ENCODE data around the gene EMP3. TPM values are rescaled to one million over a fixed set of nuclear protein-coding genes. Genes with fewer than 3 reads are reported as not detected.

EMP3 gene
- total RNA-seq, 3 donors from 2014 or later (not counting 1 experiment from before 2014, with no cell fraction given), result 284 to 342 (median 334) TPM

GRCh38 chr19:48372904-48373303 is 47.6 kb downstream of the EMP3 start:
- Histone ChIP-seq H3K27me3 (ENCODE audit: control insufficient read depth, insufficient read depth, low read length) (no peaks in the 10 kb centered on the region), H3K27ac (ENCODE audit: low read length) (no peak overlapping the region), H3K9me3 (ENCODE audit: control insufficient read depth, insufficient read depth, low read length) (no peaks in the 10 kb centered on the region), H3K4me3 (ENCODE audit: low read length) (no peak overlapping the region), H3K36me3 (ENCODE audit: control insufficient read depth, insufficient read depth, low read length) (no peaks in the 10 kb centered on the region), H3K4me1 (ENCODE audit: control insufficient read depth, insufficient read depth, low read length) (no peaks in the 10 kb centered on the region)
- WGBS (ENCODE audit: insufficient coverage), result 84% methylated on average over 4 of the region's 4 CpGs
- intact Hi-C loops (cut with micrococcal nuclease), result no loop called here
- no peaks in the 10 kb centered on the region for H3K36me3 Mint-ChIP-seq
- TF ChIP-seq, protein P1, sequence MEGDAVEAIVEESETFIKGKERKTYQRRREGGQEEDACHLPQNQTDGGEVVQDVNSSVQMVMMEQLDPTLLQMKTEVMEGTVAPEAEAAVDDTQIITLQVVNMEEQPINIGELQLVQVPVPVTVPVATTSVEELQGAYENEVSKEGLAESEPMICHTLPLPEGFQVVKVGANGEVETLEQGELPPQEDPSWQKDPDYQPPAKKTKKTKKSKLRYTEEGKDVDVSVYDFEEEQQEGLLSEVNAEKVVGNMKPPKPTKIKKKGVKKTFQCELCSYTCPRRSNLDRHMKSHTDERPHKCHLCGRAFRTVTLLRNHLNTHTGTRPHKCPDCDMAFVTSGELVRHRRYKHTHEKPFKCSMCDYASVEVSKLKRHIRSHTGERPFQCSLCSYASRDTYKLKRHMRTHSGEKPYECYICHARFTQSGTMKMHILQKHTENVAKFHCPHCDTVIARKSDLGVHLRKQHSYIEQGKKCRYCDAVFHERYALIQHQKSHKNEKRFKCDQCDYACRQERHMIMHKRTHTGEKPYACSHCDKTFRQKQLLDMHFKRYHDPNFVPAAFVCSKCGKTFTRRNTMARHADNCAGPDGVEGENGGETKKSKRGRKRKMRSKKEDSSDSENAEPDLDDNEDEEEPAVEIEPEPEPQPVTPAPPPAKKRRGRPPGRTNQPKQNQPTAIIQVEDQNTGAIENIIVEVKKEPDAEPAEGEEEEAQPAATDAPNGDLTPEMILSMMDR (IDR thresholded peaks at IDR 0.05), result no peak
- H3K27me3 Mint-ChIP-seq (ENCODE audit: low read depth in 2 of 2), result no peaks in the 10 kb centered on the region
- H3K4me1 Mint-ChIP-seq, result no peaks in the 10 kb centered on the region
- ATAC-seq, result no peak
- no peaks in the 10 kb centered on the region for H3K9me3 Mint-ChIP-seq
- H3K27ac Mint-ChIP-seq, result no peak overlapping the region
- DNase-seq, result no peak
- H3K4me3 Mint-ChIP-seq, result no peak overlapping the region

GRCh38 chr19:48373567-48373966 is 48.2 kb downstream of the EMP3 start:
- H3K4me1 ChIP-seq (ENCODE audit: control insufficient read depth, insufficient read depth, low read length), result no peaks in the 10 kb centered on the region
- H3K9me3 Mint-ChIP-seq, result no peaks in the 10 kb centered on the region
- TF ChIP-seq, protein P1 (IDR thresholded peaks at IDR 0.05), result no peak
- no peak overlapping the region for H3K27ac Mint-ChIP-seq
- no peaks in the 10 kb centered on the region for H3K36me3 Mint-ChIP-seq
- intact Hi-C loops (cut with micrococcal nuclease), result no loop called here
- H3K27me3 Mint-ChIP-seq (ENCODE audit: low read depth in 2 of 2), result no peaks in the 10 kb centered on the region
- 94% methylated on average over 11 of the region's 11 CpGs for WGBS (ENCODE audit: insufficient coverage)
- H3K4me1 Mint-ChIP-seq, result no peaks in the 10 kb centered on the region
- no peak for DNase-seq
- H3K36me3 ChIP-seq (ENCODE audit: control insufficient read depth, insufficient read depth, low read length), result no peaks in the 10 kb centered on the region
- no peak for ATAC-seq
- no peak overlapping the region for H3K4me3 ChIP-seq (ENCODE audit: low read length)
- H3K27me3 ChIP-seq (ENCODE audit: control insufficient read depth, insufficient read depth, low read length), result no peaks in the 10 kb centered on the region
- no peak overlapping the region for H3K4me3 Mint-ChIP-seq
- no peak overlapping the region for H3K27ac ChIP-seq (ENCODE audit: low read length)
- H3K9me3 ChIP-seq (ENCODE audit: control insufficient read depth, insufficient read depth, low read length), result no peaks in the 10 kb centered on the region

- 89% methylated on average over 10 of the region's 10 CpGs for WGBS (ENCODE audit: insufficient coverage)
- H3K4me3 ChIP-seq (ENCODE audit: low read length), result no peak overlapping the region
- DNase-seq (no peak), ATAC-seq (no peak)
- no peaks in the 10 kb centered on the region for H3K9me3 ChIP-seq (ENCODE audit: control insufficient read depth, insufficient read depth, low read length)
- H3K36me3 ChIP-seq (ENCODE audit: control insufficient read depth, insufficient read depth, low read length), result no peaks in the 10 kb centered on the region
- H3K27ac ChIP-seq (ENCODE audit: low read length), result no peak overlapping the region
- H3K4me3 Mint-ChIP-seq, result no peak overlapping the region
- no peaks in the 10 kb centered on the region for H3K9me3 Mint-ChIP-seq
- no peaks in the 10 kb centered on the region for H3K27me3 ChIP-seq (ENCODE audit: control insufficient read depth, insufficient read depth, low read length)
- H3K4me1 Mint-ChIP-seq, result no peaks in the 10 kb centered on the region
- no peak overlapping the region for H3K27ac Mint-ChIP-seq
- intact Hi-C loops (cut with micrococcal nuclease), result no loop called here
- no peaks in the 10 kb centered on the region for H3K4me1 ChIP-seq (ENCODE audit: control insufficient read depth, insufficient read depth, low read length)
- H3K27me3 Mint-ChIP-seq (ENCODE audit: low read depth in 2 of 2), result no peaks in the 10 kb centered on the region
- TF ChIP-seq, protein P1 (IDR thresholded peaks at IDR 0.05), result no peak
- H3K36me3 Mint-ChIP-seq, result no peaks in the 10 kb centered on the region
Observed at GRCh38 chr19:48378194-48378570, 52.8 kb downstream of the EMP3 start.

DNA sequence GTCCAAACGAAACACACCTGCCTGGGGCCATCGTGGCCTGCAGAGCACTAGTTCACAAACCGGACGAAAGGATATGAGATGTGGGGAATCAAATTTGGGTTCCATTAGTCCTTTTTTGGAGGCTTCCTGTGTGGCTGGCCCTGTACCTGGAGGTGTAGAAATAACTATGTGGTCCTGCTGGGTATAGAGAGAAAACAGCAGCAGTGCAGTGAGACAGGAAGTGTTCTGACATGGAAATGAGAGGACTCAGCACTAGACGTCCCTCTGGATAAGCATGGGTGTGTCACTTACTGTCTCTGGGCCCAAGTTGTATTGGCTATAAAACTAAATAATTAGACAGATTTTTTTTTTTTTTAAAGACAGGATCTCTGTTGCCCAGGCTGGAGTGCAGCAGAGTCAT is 53.7 kb downstream of the EMP3 start:
- Histone ChIP-seq H3K27me3 (ENCODE audit: control insufficient read depth, insufficient read depth, low read length) (no peaks in the 10 kb centered on the region), H3K36me3 (ENCODE audit: control insufficient read depth, insufficient read depth, low read length) (peaks cover 5% of the 10 kb centered on the region), H3K4me1 (ENCODE audit: control insufficient read depth, insufficient read depth, low read length) (no peaks in the 10 kb centered on the region), H3K4me3 (ENCODE audit: low read length) (no peak overlapping the region), H3K9me3 (ENCODE audit: control insufficient read depth, insufficient read depth, low read length) (no peaks in the 10 kb centered on the region), H3K27ac (ENCODE audit: low read length) (no peak overlapping the region)
- no peaks in the 10 kb centered on the region for H3K36me3 Mint-ChIP-seq
- no peaks in the 10 kb centered on the region for H3K27me3 Mint-ChIP-seq (ENCODE audit: low read depth in 2 of 2)
- no peaks in the 10 kb centered on the region for H3K4me1 Mint-ChIP-seq
- 89% methylated on average over 5 of the region's 5 CpGs for WGBS (ENCODE audit: insufficient coverage)
- intact Hi-C loops (cut with micrococcal nuclease), result no loop called here
- TF ChIP-seq, protein P1 (IDR thresholded peaks at IDR 0.05), result no peak
- H3K4me3 Mint-ChIP-seq, result no peak overlapping the region
- ATAC-seq, result no peak
- H3K27ac Mint-ChIP-seq, result no peak overlapping the region
- no peak for DNase-seq
- H3K9me3 Mint-ChIP-seq, result no peaks in the 10 kb centered on the region
